Activated CD8-positive, alpha-beta memory T cell treated with anti-CD3 and anti-CD28 coated beads, Interleukin-2, amount 50 U/mL, for 1 hour (primary cell): Measurements from ENCODE around the gene CPVL.

Experiments
- DNase-seq: peaks from one replicate; pipeline ENCODE4 v3.0.0-alpha.2; 2020; ENCODE audit errors: extremely low read depth

The CPVL gene

DNA sequence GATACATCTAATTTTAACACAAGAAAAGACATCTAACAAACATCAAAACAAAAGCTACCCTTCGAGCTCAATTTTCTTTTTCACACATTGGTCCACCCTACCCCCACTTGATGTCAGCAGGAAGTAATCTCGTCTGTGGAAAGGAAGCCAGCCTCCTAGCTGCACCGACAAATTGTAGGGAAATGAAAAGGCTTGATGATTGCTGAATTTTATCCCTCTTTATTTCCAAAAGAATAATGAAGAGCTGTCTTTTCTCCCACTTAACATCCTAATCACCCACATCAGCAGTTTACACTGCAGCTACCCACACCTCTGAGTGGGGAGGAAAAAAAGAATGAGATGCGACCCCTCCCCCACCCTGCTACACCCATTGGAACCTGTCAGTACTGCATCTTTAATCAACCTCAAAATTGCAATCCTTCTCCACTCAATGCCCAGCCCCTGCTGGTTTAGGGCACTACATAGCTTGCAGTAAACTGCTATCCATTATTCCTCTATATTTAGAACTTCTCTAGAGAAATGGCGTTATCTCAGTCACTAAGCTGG lies 10.6 kb upstream of the CPVL start:
- DNase-seq = no peak

DNA sequence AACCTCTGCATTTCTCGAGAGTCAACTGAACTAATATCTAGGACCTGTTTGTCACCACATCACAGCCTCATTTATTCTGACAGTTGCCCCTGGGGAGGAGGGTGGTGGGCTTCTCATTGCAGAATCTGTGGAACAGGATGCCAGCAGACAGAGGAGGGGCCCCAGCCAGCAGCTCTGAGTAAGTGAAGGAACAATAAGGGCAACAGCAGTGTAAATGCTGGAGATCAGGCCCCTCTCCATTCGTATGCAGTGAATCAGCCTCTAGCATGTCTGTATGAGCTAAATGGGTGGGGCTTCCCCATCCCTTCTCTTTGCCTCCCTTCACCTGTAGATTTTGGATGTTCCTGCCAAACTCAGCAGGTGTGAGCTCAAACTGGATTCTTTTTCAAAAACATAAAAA lies 7.7 kb upstream of the CPVL start:
- no peak for DNase-seq

DNA sequence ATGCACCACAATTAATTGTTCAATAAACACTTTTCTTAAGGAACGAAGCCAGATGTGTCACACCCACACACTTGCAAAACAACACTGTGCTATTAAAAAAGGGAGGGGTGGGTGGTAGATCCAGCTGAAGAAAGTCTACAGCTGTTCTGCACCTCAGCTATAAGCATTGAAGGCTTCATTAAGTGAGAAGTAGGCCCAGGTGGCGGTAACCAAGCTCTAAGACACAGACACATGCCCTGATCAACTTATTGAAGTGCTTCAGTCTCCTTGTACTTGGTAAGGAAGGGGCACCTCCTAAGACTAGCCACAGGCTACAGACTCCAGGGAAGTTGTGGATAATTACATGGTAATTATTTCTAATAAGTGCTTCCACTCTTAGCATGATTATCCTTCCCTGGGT lies 4.5 kb upstream of the CPVL start:
- DNase-seq = no peak

DNA sequence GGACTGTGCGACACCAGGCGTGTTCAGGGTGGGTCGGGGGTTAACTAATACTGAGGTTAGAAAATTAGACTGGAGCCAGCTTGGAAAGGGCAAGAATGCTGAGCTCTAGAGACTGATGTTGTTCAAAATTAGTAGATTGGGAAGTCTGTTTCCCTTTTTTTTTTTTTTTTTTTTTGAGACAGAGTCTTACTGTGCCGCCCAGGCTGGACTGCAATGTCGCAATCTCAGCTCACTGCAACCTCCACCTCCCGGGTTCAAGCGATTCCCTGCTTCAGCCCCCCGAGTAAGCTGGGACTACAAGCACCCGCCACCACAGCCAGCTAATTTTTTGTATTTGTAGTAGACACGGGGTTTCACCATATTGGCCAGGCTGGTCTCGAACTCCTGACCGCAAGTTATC lies 2.7 kb upstream of the CPVL start:
- no peak for DNase-seq

DNA sequence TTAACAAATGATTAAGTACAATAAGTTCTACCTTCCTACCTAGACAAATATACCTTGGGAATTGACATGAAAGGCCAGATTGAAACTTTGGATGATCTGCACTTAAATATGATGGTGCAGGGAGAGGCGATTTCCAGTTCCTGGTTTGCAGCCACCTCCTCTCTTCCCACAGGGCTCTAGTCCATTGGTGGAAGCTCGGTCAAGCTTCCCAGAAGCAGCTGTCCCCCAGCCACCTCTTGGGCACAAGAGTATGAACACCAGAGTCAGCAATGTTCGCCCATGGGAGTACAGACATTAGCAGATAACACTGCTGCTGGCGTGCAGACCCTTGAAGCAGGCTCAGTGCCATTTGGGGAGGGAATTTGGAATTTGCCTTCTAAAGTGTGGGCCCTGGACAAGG lies 1.5 kb upstream of the CPVL start:
- no peak for DNase-seq

DNA sequence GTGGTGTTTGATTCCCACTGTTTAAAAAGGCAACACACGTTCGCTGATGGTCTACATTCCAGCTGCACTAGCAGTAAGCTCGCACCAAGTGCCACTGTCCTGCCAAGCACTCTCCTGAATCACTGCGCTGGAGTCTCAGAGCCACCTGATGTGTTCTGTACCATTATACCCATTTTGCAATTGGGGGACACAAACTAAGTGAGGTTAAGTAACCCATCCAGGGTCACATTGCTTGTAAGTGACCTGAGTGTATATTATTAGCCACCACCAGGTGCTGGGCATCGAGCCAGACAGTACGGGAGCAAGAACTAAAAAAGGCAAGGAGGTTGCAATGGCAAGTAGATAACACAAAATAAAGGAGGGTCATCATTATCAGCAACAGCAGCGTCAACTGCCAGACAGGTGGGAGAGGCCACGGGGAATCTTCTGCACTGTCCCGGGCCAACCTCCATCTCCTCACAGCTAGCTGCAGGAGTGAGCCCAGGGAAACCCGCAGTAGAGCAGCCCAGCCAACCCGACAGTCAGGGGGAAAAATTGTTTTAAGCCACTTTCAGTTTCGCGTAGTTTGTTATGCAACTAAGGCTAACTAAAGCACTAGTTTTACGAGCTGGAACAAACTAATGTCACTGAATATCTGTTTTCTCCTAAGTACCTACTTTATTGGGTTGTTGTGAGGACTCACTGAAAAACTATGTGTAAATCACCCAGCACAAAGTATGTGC lies 712 bp upstream of the CPVL start:
- DNase-seq = no peak

DNA sequence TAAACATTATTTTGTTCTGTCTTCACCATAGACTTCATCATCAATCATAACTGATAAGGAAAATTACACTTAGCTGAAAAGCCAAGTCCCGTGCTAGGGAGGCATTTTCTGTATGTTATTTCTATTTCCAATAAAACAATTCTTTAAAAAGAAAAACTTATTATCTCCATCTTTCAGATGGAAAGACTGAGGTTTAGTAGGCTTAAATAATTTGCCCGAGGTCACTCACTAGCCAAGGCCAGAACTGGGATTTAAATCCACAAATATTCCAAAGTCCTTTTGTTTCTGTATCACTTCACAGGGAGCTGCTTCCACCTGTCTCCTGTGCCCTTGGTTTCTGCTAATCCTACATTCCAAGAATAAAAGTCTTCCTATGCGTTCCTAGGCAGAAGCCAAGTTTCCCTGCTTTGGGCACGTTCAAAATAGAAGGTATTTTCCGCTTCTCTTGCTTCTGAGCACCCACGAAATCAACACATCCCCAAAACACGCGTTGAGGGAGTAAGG lies 732 bp downstream of the CPVL start:
- no peak for DNase-seq

DNA sequence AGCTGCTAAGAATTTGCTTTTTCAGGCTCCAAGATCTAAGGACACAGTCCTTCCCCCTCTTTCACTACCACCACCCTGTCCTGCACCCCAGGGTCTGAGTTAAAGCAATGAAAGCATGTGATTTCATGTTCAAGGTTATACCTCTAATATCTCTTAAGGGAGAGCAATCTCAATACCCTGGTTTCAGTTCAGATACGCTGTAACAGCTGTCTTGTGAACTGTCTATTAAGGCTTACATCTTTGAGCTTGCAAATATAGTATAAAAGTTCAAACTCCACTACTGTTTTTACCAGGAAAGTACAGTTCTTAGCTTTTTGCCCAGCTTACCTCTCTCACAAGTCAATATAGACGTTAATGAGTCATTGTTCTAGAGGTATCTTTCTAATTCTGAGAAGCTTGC lies 2.6 kb downstream of the CPVL start:
- DNase-seq = no peak

DNA sequence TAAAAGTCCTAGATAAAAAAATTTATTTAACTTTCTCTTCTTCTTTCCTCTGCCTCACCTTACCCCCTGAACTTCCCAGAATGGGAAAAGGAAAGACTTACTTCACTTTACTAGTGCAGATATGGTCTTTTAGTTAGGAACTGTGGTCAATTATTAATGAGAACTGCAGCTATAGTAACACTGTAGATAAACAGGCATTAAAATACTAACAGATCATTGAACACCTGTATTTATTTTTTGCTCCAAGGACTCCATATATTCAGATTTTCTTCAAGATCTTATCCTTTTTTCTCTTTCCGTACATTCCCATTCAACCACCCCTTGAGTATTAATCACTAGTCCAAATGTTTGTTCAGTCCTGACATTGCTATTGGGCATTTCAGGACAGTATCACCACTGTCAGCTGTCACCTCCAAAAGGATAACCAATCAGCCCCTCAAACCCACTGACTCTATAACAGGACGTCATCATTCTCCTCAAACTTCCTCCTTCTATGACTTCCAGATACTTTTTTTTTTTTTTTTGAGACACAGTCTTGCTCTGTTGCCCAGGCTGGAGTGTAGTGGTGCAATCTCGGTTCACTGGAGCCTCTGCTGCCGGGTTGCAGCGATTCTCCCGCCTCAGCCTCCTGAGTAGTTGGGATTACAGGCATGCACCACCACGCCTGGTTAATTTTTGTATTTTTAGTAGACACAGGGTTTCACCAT lies 4.2 kb downstream of the CPVL start:
- DNase-seq = no peak

DNA sequence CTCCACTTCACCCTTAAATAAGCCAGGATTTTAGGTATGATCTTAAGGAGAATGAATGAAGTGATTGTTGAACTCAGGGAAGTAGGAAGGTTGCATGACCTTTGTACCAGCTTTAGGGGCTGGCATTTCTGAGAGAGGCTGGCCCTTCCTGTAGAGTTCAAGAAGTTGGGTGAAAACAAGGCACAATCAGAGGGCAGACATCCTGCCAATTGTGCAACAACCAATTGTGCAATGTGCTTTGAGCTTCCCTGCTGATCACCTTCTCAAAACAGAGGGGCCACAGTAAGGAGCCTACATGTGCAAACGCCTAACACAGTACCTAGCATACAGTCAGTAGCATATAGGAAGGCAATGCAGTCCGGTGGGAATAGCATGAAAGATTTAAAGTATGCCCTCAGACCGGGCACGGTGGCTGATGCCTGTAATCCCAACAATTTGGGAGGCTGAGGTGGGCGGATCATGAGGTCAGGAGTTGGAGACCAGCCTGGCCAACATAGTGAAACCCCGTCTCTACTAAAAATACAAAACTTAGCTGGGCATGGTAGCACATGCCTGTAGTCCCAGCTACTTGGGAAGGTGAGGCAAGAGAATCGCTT lies 5.4 kb downstream of the CPVL start:
- no peak for DNase-seq

DNA sequence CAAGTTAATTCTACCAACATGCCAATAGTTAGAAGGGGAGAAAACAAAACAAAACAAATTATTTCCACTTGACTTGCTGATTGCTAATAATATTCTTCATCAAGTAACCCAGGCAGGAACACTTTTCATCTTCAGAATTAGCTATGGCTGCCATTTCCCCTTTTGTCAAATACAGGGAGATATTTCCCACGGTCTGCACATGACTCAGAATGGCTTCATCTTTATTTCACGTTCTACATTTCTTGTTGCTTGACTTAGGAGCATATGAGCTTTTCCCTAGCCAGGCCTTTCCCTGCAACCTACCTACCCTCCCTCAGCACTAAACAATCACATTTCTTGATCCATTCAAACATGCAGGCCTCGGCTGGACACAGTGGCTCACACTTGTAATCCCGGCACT lies 6.5 kb downstream of the CPVL start:
- no peak for DNase-seq

DNA sequence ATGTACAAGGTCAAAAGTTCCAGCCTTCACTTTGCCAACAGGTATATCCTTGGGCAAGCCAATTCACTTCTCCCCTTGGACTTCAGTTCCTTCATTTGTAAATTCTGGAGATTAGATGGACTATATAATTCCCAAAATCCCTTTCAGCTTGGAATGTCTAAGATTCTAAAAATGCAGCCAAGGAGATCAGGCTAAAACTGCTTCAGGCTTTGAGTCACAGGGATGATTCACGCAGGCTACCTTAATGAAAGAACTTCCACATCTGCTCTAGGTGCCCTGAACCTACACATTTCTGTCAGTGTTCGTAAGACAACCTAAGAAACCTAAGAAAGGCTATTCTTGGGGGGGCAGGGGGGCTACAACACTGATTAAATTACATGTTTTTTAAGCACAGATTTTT lies 7.1 kb downstream of the CPVL start:
- no peak for DNase-seq

DNA sequence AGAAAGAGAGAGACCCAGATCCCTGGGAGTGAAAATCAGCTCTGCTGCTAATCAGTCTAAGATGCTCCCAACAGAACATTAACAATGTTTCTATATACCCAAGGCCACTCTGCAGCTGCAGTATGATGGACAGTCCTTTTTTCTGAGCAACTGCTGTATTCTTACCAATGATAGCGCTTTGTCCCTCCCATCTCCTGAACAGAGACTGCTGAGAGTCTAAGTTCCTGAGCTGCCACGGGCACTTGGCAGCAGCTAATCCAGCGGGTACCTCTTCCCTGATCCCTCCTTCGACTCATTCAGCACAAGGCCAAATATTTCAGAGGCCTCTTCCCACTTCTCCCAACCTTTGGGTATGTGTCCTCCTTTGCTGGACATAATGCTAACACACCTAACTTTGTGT lies 7.7 kb downstream of the CPVL start:
- DNase-seq = no peak

DNA sequence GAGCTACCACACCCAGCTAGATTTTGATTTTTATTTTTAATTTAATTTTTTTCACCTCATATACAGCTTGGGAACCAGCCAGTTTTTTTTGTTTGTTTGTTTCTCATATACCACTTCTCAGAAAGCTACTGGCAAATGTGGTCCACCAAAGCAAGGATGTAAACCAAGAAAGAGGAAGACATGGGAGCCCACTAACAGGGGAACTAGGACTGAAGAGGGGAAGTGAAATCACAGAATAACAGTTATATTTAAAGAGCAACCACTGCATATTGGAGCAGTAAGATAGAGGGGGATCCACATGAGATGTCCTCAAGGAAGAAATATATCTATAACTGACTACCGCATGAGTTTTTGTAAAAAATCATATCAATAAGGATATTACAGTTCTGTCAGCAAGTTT lies 10.5 kb downstream of the CPVL start:
- DNase-seq = no peak

DNA sequence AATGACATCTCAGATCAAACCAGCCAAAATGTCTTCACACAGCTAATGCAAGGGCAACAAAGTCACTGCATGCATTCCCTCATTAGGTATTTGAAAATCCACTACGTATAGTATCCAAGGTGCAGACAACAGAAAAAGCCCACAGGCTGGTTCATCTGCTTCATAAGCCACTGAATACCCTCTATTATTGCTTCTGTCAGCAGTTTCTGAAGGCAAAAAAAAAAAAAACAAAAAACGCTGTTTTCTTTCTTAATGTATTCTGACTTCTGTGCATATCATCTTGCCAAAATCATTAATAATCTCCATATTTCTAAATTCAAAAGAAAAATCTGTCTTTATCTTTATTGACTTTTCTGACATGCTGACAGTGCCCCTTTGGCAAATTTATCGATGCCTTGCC lies 13.4 kb downstream of the CPVL start:
- DNase-seq = no peak

DNA sequence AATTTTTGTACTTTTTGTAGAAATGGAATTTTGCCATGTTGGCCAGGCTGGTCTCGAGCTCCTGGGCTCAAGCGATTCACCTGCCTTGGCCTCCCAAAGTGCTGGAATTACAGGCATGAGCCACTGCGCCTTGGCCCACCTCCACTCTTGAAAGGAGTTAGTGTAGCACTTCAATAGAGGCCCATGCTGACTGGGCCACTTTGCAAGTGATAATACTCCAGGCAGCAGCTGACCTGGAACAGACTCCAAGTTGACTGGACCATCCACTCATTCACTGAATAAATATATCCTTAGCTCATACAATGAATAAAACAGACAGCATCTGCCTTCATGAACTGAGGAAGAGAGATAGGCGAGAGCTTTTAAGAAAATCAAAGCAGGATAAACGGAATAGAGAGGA lies 14.7 kb downstream of the CPVL start:
- DNase-seq = no peak

DNA sequence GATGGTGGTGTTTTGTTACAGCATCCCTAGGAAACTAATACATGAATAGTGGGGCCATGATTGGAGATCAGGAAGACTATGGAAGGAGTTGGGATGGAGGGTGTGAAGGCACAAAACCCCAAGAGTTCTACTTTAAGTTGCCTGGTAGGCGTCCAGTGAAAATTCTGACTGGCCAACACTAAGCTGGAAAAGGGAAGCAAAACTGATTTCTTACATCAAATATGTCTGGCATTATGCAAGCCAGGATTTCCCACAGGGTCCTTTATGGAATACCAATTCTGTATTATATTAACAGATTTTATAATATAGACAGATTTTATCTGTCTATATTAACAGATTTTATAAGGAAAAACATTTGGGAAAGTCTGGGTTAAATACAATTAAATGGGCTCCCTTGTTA lies 16.2 kb downstream of the CPVL start:
- DNase-seq = no peak

DNA sequence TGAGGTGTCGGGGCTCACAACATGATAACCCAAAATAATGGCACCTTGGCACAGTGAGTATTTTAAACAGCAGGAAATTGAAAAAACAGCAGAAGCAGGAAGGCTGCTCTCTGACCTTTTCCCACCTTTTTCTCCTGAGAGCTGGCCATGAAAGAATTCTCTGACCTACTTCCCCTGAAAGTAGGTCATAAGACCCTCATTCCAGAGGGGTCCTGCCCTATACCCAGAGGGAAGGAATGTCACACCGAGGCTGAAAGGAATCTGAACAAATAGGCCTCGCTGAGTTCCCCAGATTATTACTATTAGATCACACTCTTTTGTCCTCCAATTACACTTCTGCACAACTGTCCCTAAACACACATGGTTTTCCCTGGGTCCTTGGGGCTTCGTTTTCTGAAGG lies 18.8 kb downstream of the CPVL start:
- DNase-seq = no peak

DNA sequence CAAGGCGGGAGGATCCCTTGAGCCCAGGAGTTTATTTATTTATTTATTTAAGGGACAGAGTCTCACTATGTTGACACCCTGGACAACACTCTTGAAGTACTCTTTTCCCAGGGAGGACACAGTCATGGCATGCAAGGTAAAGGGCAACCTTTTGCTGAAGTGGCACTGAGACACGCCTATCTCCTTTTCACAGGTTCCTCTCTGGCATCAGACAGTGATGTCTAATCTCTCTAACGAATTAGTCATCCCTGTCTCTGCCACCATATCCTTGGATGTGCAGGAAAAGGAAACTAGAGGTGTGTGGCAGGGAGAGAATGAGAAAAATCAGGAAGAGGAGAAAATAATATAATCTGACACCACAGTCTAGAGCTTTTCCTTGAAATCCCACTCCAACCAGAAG lies 19.5 kb downstream of the CPVL start:
- no peak for DNase-seq

DNA sequence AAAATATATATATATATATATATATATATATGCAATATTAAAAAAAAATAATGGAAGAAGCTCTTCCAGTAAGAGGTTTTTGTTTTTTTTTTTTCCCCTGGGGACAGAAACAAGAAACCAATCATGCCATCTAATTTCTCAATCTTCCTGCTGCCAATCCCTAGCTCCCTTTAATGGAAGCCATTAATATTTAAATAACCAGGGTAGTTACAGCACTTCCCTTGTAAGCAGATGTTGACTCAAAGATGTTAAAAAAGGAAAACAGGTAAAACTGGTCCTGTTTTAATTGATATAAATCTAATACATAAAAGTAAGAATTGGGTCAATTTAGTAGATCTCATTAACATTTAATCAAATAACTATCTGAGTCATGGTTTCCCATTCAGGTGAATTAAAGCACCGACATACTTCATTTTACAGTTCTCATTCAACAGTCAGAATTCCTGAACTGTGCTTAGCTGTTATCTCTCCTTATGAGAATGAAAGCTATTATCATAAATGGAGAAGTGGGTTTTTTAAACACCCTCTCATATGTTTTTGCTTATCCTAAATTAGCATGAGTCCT lies 22.6 kb downstream of the CPVL start:
- DNase-seq = no peak

DNA sequence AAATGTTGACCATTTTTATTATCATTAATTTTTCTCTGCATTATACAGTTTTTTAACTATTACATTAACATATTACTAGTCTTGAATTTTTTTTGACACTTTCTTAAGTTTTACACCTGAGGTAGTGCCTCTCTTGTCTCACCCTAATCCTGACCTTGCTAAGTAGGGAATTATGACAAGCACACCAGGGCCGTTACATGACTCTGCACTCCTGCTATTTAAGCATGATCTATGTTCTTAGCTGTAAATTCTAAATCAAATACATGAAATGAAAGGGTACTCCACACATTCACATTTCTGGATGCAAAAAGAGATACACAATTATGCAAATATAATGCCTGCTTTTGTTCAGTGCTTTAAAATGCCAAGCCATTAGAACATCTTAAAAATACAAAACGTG lies 23.6 kb downstream of the CPVL start:
- DNase-seq = no peak

DNA sequence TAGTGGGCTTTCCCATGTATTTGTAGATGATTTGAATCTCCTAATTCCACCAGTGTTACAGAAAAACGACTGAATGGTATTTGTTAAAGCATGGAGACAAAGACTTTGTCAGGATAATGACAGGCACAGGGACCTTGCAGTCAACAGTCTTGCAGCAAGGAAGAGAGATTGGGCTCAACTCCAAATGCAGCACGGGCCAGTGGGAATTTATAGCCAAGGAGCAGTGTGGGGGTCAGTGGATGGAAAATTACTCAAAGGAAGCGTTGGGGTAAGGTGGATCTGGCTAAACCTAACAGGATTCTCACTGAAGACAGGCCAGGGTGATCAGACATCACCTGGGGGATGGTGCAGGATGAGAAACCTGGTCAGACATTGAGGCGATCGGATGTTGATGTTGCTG lies 24.3 kb downstream of the CPVL start:
- no peak for DNase-seq

DNA sequence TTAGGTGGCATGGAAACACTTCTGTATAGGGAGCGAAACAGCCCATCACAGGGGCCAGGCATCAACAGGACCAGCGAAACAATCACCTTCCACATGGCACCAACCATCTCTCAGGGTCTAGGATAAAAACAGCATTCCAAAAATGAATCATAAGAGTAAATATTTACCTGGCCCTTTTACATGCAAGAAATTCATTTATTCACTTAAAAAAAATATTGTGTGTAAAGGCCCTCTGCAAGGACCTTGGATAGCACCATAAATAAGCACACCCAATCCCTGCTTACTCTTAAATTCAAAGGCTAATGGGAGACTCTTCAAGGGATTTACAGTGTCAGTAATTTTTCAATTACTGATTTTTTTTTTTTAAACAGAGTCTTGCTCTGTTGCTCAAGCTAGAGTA lies 25.4 kb downstream of the CPVL start:
- DNase-seq = no peak
